K562 (cell line): Measurements from ENCODE around the gene PDLIM7. TPM values are rescaled to one million over a fixed set of nuclear protein-coding genes. Genes with fewer than 3 reads are reported as not detected.

ENCODE experiments used
- ARID4B ChIP-seq: sonication (generic); formaldehyde crosslinking; IDR thresholded peaks from 2 replicates; pipeline ENCODE4 v1.8.0; 2022; ENCODE audit warnings: mild to moderate bottlenecking, missing genetic modification reagents
- CBX5 ChIP-seq: IDR thresholded peaks from 2 replicates; pipeline ENCODE4 v1.6.1; 2014; ENCODE audit warnings: low read depth, borderline replicate concordance
- COPS2 ChIP-seq: fragments of 450-650 bp; conservative IDR thresholded peaks from 2 replicates; pipeline ENCODE4 v1.6.1; 2016; ENCODE audit warnings: mild to moderate bottlenecking, moderate library complexity
- DDX20 ChIP-seq: fragments of 450-650 bp; IDR thresholded peaks from 2 replicates; pipeline ENCODE4 v1.6.1; 2016; ENCODE audit warnings: missing genetic modification characterization, low read depth, mild to moderate bottlenecking, missing compliant biosample characterization, moderate library complexity
- EWSR1 ChIP-seq: fragments of 450-650 bp; IDR thresholded peaks from 2 replicates; pipeline ENCODE4 v1.6.1; 2018; ENCODE audit warnings: borderline replicate concordance, mild to moderate bottlenecking, low read depth, moderate library complexity; ENCODE audit not compliant: partially characterized antibody
- KLF16 ChIP-seq: IDR thresholded peaks from 2 replicates; pipeline ENCODE4 v1.6.1; 2016; ENCODE audit warnings: antibody characterized with exemption
- MEF2A ChIP-seq: IDR thresholded peaks from 2 replicates; pipeline ENCODE4 v1.6.1; 2011; ENCODE audit warnings: low read depth, mild to moderate bottlenecking, low read length, moderate library complexity; ENCODE audit not compliant: control insufficient read depth
- SP1 ChIP-seq: sonication (generic); formaldehyde crosslinking; IDR thresholded peaks from 2 replicates; pipeline ENCODE4 v1.8.1; 2022; ENCODE audit warnings: mild to moderate bottlenecking, missing genetic modification reagents
- STAT5A ChIP-seq: IDR thresholded peaks from 2 replicates; pipeline ENCODE4 v1.6.1; 2012; ENCODE audit warnings: low read length, inconsistent platforms, borderline replicate concordance
- ZFP1 ChIP-seq: fragments of 450-650 bp; formaldehyde crosslinking; IDR thresholded peaks from 2 replicates; pipeline ENCODE4 v1.4.0; 2020; ENCODE audit warnings: mild to moderate bottlenecking, mixed read lengths
- ZNF174 ChIP-seq: fragments of 250-450 bp; sonication (Bioruptor Pico); IDR thresholded peaks from 2 replicates; pipeline ENCODE4 v1.4.0; 2020; ENCODE audit warnings: mild to moderate bottlenecking
- ZNF408 ChIP-seq: fragments of 250-450 bp; sonication (Bioruptor Pico); IDR thresholded peaks from 2 replicates; pipeline ENCODE4 v1.4.0; 2020; ENCODE audit warnings: low read depth, mild to moderate bottlenecking, moderate library complexity
- ZSCAN32 ChIP-seq: fragments of 450-650 bp; formaldehyde crosslinking; IDR thresholded peaks from 2 replicates; pipeline ENCODE4 v1.4.0; 2020; ENCODE audit warnings: mild to moderate bottlenecking, moderate library complexity
- polyA plus RNA-seq, 8 experiments: library from polyadenylated mRNA; depleted of rRNA in 4 of 8; stranded (reverse) in 5 of 8; unstranded in 3 of 8; fragments of >200 nt; fragmentation: Nextera tagmentation in 2 of 8; fragmentation: Illumina TruSeq in 1 of 8; extraction: Ambion mirVana in 2 of 8; extraction: Trizol in 1 of 8; gene quantifications; 2 replicates each; pipeline versions ENCODE4 v1.2.1 to v1.2.3, GENCODE V29; 2011 to 2014; ENCODE audit warnings: inconsistent platforms in 1 of 8, missing spikeins in 1 of 8
- total RNA-seq, 7 experiments: library from RNA; depleted of rRNA in 6 of 7; stranded (reverse); fragments of >200 nt in 6 of 7; fragmentation: Illumina TruSeq in 2 of 7; extraction: Trizol in 2 of 7; gene quantifications; 2 replicates each; pipeline versions ENCODE4 v1.2.1 to v1.2.3, GENCODE V29; 2011 to 2021; ENCODE audit warnings: low replicate concordance in 1 of 7
- TF ChIP-seq, protein P1 (sequence below): sonication (generic); formaldehyde crosslinking; IDR thresholded peaks from 2 replicates; pipeline ENCODE4 v1.8.0; 2023; ENCODE audit warnings: mild to moderate bottlenecking, missing genetic modification reagents
- TF ChIP-seq, protein P2 (sequence below): fragments of 250-450 bp; sonication (Bioruptor Pico); IDR thresholded peaks from 2 replicates; pipeline ENCODE4 v1.4.0; 2020; ENCODE audit warnings: mild to moderate bottlenecking

The PDLIM7 gene
- total and polyA plus RNA-seq, 9 of the 15 experiments (the other 6 are each of a cell fraction or from before 2014, with no cell fraction given): 2.1 to 124 (median 32.6) TPM

DNA sequence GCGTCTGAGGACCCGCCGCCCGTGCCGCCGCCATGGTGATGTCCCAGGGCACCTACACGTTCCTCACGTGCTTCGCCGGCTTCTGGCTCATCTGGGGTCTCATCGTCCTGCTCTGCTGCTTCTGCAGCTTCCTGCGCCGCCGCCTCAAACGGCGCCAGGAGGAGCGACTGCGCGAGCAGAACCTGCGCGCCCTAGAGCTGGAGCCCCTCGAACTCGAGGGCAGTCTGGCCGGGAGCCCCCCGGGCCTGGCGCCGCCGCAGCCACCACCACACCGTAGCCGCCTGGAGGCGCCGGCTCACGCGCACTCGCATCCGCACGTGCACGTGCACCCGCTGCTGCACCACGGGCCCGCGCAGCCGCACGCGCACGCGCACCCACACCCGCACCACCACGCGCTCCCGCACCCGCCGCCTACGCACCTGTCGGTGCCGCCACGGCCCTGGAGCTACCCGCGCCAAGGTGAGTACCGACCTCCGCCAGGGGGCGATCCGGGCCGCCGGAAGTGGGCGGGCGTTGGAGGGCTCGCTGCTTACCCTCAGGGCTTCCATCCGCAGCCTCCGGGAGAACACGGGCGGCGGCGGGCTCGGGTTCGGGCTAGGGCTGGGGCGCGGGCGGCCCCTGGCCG is 42.3 kb downstream of the PDLIM7 start (continued):
- no peak for TF ChIP-seq ZNF174 (CRISPR knock-in tag)
- TF ChIP-seq ZFP1 (CRISPR knock-in tag): no peak
- TF ChIP-seq SP1 (CRISPR knock-in tag): peak; percentile 89
- no peak for TF ChIP-seq KLF16
- TF ChIP-seq, protein P1, sequence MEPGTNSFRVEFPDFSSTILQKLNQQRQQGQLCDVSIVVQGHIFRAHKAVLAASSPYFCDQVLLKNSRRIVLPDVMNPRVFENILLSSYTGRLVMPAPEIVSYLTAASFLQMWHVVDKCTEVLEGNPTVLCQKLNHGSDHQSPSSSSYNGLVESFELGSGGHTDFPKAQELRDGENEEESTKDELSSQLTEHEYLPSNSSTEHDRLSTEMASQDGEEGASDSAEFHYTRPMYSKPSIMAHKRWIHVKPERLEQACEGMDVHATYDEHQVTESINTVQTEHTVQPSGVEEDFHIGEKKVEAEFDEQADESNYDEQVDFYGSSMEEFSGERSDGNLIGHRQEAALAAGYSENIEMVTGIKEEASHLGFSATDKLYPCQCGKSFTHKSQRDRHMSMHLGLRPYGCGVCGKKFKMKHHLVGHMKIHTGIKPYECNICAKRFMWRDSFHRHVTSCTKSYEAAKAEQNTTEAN: no peak
- no peak for TF ChIP-seq MEF2A
- no peak for TF ChIP-seq COPS2
- TF ChIP-seq DDX20 (tag): no peak
- TF ChIP-seq EWSR1: no peak
- TF ChIP-seq, protein P2, sequence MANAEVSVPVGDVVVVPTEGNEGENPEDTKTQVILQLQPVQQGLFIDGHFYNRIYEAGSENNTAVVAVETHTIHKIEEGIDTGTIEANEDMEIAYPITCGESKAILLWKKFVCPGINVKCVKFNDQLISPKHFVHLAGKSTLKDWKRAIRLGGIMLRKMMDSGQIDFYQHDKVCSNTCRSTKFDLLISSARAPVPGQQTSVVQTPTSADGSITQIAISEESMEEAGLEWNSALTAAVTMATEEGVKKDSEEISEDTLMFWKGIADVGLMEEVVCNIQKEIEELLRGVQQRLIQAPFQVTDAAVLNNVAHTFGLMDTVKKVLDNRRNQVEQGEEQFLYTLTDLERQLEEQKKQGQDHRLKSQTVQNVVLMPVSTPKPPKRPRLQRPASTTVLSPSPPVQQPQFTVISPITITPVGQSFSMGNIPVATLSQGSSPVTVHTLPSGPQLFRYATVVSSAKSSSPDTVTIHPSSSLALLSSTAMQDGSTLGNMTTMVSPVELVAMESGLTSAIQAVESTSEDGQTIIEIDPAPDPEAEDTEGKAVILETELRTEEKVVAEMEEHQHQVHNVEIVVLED: peak; percentile 65
- TF ChIP-seq ARID4B (CRISPR knock-in tag): peak; percentile 93
- TF ChIP-seq ZSCAN32: no peak
- no peak for TF ChIP-seq CBX5
- TF ChIP-seq STAT5A: no peak
- TF ChIP-seq ZNF408 (CRISPR knock-in tag): no peak
